ENCODE results near the gene DGAT2L6.
"Not testable (repeated sequence)": the region's sequence is repeated elsewhere in the genome, so short reads cannot be mapped to it uniquely, and the experiment has no call there.

The DGAT2L6 gene

GRCh38 chrX:70201732-70202131 is 24.4 kb downstream of the DGAT2L6 start:
- DNase-seq = no peak

GRCh38 chrX:70208479-70208878 is 31.2 kb downstream of the DGAT2L6 start:
- DNase-seq = no peak

GRCh38 chrX:70209570-70209969 is 32.3 kb downstream of the DGAT2L6 start:
- DNase-seq = not testable (repeated sequence)

GRCh38 chrX:70219938-70220764 is 42.9 kb downstream of the DGAT2L6 start:
- DNase-seq = no peak

GRCh38 chrX:70226048-70226447 is 48.8 kb downstream of the DGAT2L6 start:
- no peak for DNase-seq

GRCh38 chrX:70226687-70227086 is 49.4 kb downstream of the DGAT2L6 start:
- DNase-seq = no peak

GRCh38 chrX:70231666-70232065 is 54.4 kb downstream of the DGAT2L6 start:
- no peak for DNase-seq

- no peak for DNase-seq
Measured at GRCh38 chrX:70234355-70234754, 57.1 kb downstream of the DGAT2L6 start, which contains the start of gene AWAT1. Gene AWAT1 (plus strand): TSS chrX:70234655. CDS start chrX:70234696, 41 bp downstream.

- DNase-seq = no peak
Measured at GRCh38 chrX:70240751-70241150, 63.5 kb downstream of the DGAT2L6 start.

GRCh38 chrX:70241501-70241900 is 64.2 kb downstream of the DGAT2L6 start:
- no peak for DNase-seq

GRCh38 chrX:70243601-70244000 is 66.3 kb downstream of the DGAT2L6 start:
- DNase-seq = not testable (repeated sequence)

GRCh38 chrX:70244881-70245280 is 67.6 kb downstream of the DGAT2L6 start:
- no peak for DNase-seq

GRCh38 chrX:70247252-70247651 is 70.0 kb downstream of the DGAT2L6 start:
- DNase-seq = no peak

GRCh38 chrX:70252491-70252890 is 75.2 kb downstream of the DGAT2L6 start:
- DNase-seq = no peak

- DNase-seq = no peak
Measured at GRCh38 chrX:70253377-70254062, 76.2 kb downstream of the DGAT2L6 start.

- DNase-seq = no peak
Measured at GRCh38 chrX:70254063-70254400, 76.7 kb downstream of the DGAT2L6 start.

GRCh38 chrX:70254909-70255308 is 77.6 kb downstream of the DGAT2L6 start:
- no peak for DNase-seq
